ENCODE results near the gene VPS9D1.
"Not testable (repeated sequence)": the region's sequence is repeated elsewhere in the genome, so short reads cannot be mapped to it uniquely, and the experiment has no call there.

VPS9D1 gene

GRCh38 chr16:89670496-89671431 is 49.9 kb downstream of the VPS9D1 start:
- TF ChIP-seq SUZ12 (IDR thresholded peaks at IDR 0.05; ENCODE audit: extremely low read depth, insufficient read depth, insufficient read length) (no peak), ZNF274 (IDR thresholded peaks at IDR 0.05; ENCODE audit: low read depth, low read length) (no peak), YY1 (IDR thresholded peaks at IDR 0.05; ENCODE audit: insufficient read depth, insufficient read length) (no peak)
- no peak overlapping the region for H3K9ac ChIP-seq (ENCODE audit: insufficient read length, low read depth)
- DNase-seq (ENCODE audit: low read depth, low spot score) = no peak

GRCh38 chr16:89669755-89670154 is 50.9 kb downstream of the VPS9D1 start:
- TF ChIP-seq SUZ12 (IDR thresholded peaks at IDR 0.05; ENCODE audit: extremely low read depth, insufficient read depth, insufficient read length) (no peak), ZNF274 (IDR thresholded peaks at IDR 0.05; ENCODE audit: low read depth, low read length) (no peak), YY1 (IDR thresholded peaks at IDR 0.05; ENCODE audit: insufficient read depth, insufficient read length) (no peak)
- H3K9me3 ChIP-seq (ENCODE audit: insufficient read depth, low read length) = peaks cover 17% of the 10 kb centered on the region; the same call in 1 of the 2 replicates
- H3K4me1 ChIP-seq (ENCODE audit: insufficient read depth, insufficient read length) = peaks cover 8% of the 10 kb centered on the region
- H3K36me3 ChIP-seq (ENCODE audit: insufficient read depth, insufficient read length, low read length) = peaks cover 48% of the 10 kb centered on the region
- H3K27me3 ChIP-seq (ENCODE audit: insufficient read depth, insufficient read length) = no peaks in the 10 kb centered on the region
- H3K9ac ChIP-seq (ENCODE audit: insufficient read length, low read depth) = no peak overlapping the region
- DNase-seq (ENCODE audit: low read depth, low spot score) = no peak
- no peak overlapping the region for H3K4me3 ChIP-seq (ENCODE audit: insufficient read length, low read depth)

More at GRCh38 chr16:89670496-89671431, 49.9 kb downstream of the VPS9D1 start:
- Histone ChIP-seq H3K4me3 (ENCODE audit: insufficient read length, low read depth) (no peak overlapping the region), H3K27me3 (ENCODE audit: insufficient read depth, insufficient read length) (no peaks in the 10 kb centered on the region), H3K4me1 (ENCODE audit: insufficient read depth, insufficient read length) (peaks cover 8% of the 10 kb centered on the region), H3K36me3 (ENCODE audit: insufficient read depth, insufficient read length, low read length) (peaks cover 44% of the 10 kb centered on the region), H3K9me3 (ENCODE audit: insufficient read depth, low read length) (peaks cover 14% of the 10 kb centered on the region; the same call in 1 of the 2 replicates)

- Histone ChIP-seq H3K27me3 (ENCODE audit: insufficient read depth, insufficient read length) (no peaks in the 10 kb centered on the region), H3K4me1 (ENCODE audit: insufficient read depth, insufficient read length) (peaks cover 8% of the 10 kb centered on the region), H3K4me3 (ENCODE audit: insufficient read length, low read depth) (no peak overlapping the region), H3K36me3 (ENCODE audit: insufficient read depth, insufficient read length, low read length) (peaks cover 52% of the 10 kb centered on the region), H3K9me3 (ENCODE audit: insufficient read depth, low read length) (peaks cover 17% of the 10 kb centered on the region; the same call in 1 of the 2 replicates), H3K9ac (ENCODE audit: insufficient read length, low read depth) (no peak overlapping the region)
- DNase-seq (ENCODE audit: low read depth, low spot score) = no peak
- no peak for TF ChIP-seq SUZ12 (IDR thresholded peaks at IDR 0.05; ENCODE audit: extremely low read depth, insufficient read depth, insufficient read length)
These were observed 51.9 kb downstream of the VPS9D1 start for GRCh38 chr16:89668790-89669158.

- Histone ChIP-seq H3K9me3 (ENCODE audit: insufficient read depth, low read length) (peaks cover 17% of the 10 kb centered on the region; the same call in 1 of the 2 replicates), H3K36me3 (ENCODE audit: insufficient read depth, insufficient read length, low read length) (peaks cover 59% of the 10 kb centered on the region), H3K4me1 (ENCODE audit: insufficient read depth, insufficient read length) (peaks cover 8% of the 10 kb centered on the region), H3K9ac (ENCODE audit: insufficient read length, low read depth) (no peak overlapping the region), H3K4me3 (ENCODE audit: insufficient read length, low read depth) (no peak overlapping the region), H3K27me3 (ENCODE audit: insufficient read depth, insufficient read length) (no peaks in the 10 kb centered on the region)
- DNase-seq (ENCODE audit: low read depth, low spot score) = no peak
- TF ChIP-seq YY1 (IDR thresholded peaks at IDR 0.05; ENCODE audit: insufficient read depth, insufficient read length) (no peak), ZNF274 (IDR thresholded peaks at IDR 0.05; ENCODE audit: low read depth, low read length) (no peak), SUZ12 (IDR thresholded peaks at IDR 0.05; ENCODE audit: extremely low read depth, insufficient read depth, insufficient read length) (no peak)
These were observed 53.1 kb downstream of the VPS9D1 start for GRCh38 chr16:89667633-89668032.

GRCh38 chr16:89667000-89667399 is 53.7 kb downstream of the VPS9D1 start:
- not testable (repeated sequence) for H3K4me1 ChIP-seq (ENCODE audit: insufficient read depth, insufficient read length); H3K4me3 ChIP-seq (ENCODE audit: insufficient read length, low read depth); DNase-seq (ENCODE audit: low read depth, low spot score); H3K27me3 ChIP-seq (ENCODE audit: insufficient read depth, insufficient read length); H3K9ac ChIP-seq (ENCODE audit: insufficient read length, low read depth)
- Histone ChIP-seq H3K36me3 (ENCODE audit: insufficient read depth, insufficient read length, low read length) (peaks cover 62% of the 10 kb centered on the region), H3K9me3 (ENCODE audit: insufficient read depth, low read length) (peaks cover 17% of the 10 kb centered on the region; the same call in 1 of the 2 replicates)

GRCh38 chr16:89664238-89664637 is 56.5 kb downstream of the VPS9D1 start:
- not testable (repeated sequence) for H3K9ac ChIP-seq (ENCODE audit: insufficient read length, low read depth); DNase-seq (ENCODE audit: low read depth, low spot score); H3K4me3 ChIP-seq (ENCODE audit: insufficient read length, low read depth); H3K27me3 ChIP-seq (ENCODE audit: insufficient read depth, insufficient read length); H3K4me1 ChIP-seq (ENCODE audit: insufficient read depth, insufficient read length)
- Histone ChIP-seq H3K36me3 (ENCODE audit: insufficient read depth, insufficient read length, low read length) (peaks cover 75% of the 10 kb centered on the region), H3K9me3 (ENCODE audit: insufficient read depth, low read length) (peaks cover 17% of the 10 kb centered on the region; the same call in 1 of the 2 replicates)

- H3K36me3 ChIP-seq (ENCODE audit: insufficient read depth, insufficient read length, low read length) = peaks cover 70% of the 10 kb centered on the region
- no peaks in the 10 kb centered on the region for H3K27me3 ChIP-seq (ENCODE audit: insufficient read depth, insufficient read length)
- TF ChIP-seq ZNF274 (IDR thresholded peaks at IDR 0.05; ENCODE audit: low read depth, low read length) = no peak
- no peak for TF ChIP-seq SUZ12 (IDR thresholded peaks at IDR 0.05; ENCODE audit: extremely low read depth, insufficient read depth, insufficient read length)
- TF ChIP-seq YY1 (IDR thresholded peaks at IDR 0.05; ENCODE audit: insufficient read depth, insufficient read length) = no peak
- peaks cover 10% of the 10 kb centered on the region; the same call in 1 of the 2 replicates for H3K9me3 ChIP-seq (ENCODE audit: insufficient read depth, low read length)
- H3K9ac ChIP-seq (ENCODE audit: insufficient read length, low read depth) = no peak overlapping the region
- H3K4me1 ChIP-seq (ENCODE audit: insufficient read depth, insufficient read length) = peaks cover 4% of the 10 kb centered on the region
- H3K4me3 ChIP-seq (ENCODE audit: insufficient read length, low read depth) = no peak overlapping the region
- no peak for DNase-seq (ENCODE audit: low read depth, low spot score)
These were observed 59.5 kb downstream of the VPS9D1 start for GRCh38 chr16:89661215-89661614.

All from NT2/D1 (cell line).